ENCODE results near the gene RAD18.

DNA sequence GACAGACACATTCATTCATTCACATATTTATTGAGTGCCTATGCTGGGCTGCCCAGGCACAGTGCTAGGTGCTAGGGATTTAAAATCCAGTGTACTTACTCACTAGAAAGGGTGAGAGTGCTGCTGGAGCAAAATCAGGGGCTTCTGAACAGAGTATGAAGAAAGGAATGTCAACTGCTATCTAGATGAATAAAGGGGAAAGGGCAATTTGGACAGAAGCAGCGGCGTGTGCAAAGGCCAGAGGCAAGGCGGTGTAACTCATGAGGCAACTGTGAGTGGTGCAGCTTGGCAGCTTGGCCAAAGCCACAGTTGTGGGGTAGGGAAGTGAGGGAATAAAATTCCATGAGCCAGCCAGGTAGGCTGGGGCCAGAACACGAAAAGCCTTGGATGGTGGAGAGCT is 76.7 kb downstream of the RAD18 start:
- TF ChIP-seq CTCF (IDR thresholded peaks at IDR 0.05) (no peak), ZFX (IDR thresholded peaks at IDR 0.05; ENCODE audit: borderline replicate concordance) (no peak)
